Islet of Langerhans (tissue), 1 donor: ENCODE measurements around the gene TVP23A.
A peak's percentile ranks its signal among the peaks of the same experiment; 100 is the strongest.
"Not testable (repeated sequence)": the region's sequence is repeated elsewhere in the genome, so short reads cannot be mapped to it uniquely, and the experiment has no call there.

Experiments used
- FAIRE-seq: peaks from one replicate; lab custom pipeline; 2011; peaks lifted over from hg19 to GRCh38; lab: Jason Lieb, UNC

Gene TVP23A

DNA sequence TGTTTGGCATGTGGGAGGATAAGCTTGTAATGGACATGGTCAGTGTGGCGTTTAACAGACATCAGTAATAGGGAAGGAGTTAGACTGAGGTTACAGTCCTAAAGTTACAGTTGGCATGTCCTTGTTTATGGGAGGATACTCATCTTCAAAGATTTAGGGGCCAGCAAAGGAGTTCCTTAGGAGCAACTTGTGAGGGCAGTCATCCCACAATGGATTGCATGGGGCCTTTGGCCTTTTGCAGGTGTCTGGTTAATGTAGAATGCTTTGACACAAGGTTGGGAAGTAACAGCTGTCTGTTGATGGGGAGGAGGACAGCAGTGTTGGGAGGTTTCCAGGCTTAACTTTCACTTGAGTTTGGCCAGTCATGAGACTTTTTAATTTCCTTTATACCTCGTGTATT, 72.8 kb downstream of the TVP23A start:
- no peak for FAIRE-seq

- no peak for FAIRE-seq
Observed at GRCh38 chr16:10744370-10745030, 74.1 kb downstream of the TVP23A start.

- no peak for FAIRE-seq
Observed at GRCh38 chr16:10743610-10744369, 74.8 kb downstream of the TVP23A start, which contains the start of gene NUBP1. Gene NUBP1 (plus strand): TSS chr16:10743842. CDS start chr16:10743864, 22 bp downstream.

DNA sequence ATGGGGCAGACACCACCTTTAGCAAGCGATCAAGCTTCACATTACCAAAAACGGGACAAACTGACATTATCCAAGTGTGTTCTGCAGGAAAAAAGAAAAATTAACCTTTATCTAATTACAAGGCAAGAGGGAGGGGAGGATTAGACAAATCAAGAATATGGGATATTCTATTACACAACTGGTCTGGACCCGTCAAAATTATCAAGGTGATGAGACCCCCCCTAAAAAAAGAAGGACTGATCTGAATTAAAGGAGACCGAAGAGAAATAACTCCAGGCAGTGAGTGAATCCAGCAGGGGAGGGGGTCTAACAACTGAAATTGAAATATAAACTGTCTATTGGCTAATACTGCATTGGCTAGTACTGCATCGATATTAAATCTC, 75.4 kb downstream of the TVP23A start:
- no peak for FAIRE-seq

DNA sequence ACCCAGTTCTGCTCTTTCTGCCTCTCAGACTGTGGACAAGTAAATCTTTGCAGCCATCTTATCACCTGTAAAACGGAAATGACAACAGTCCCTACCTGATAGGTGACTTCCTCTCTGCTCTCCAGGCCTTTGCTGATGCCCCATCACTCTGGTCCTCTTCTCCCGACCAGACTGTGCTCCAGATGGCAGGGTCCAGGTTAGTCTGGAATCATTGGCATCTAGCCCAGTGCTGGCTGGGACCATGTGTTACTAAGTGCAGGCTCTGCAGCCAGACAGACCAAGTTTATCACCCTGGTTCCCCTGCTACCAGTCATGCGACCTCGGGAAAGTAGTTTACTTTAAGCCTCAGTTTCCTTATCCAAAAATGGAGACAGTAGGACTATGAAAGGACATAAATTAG, 76.8 kb downstream of the TVP23A start:
- no peak for FAIRE-seq

DNA sequence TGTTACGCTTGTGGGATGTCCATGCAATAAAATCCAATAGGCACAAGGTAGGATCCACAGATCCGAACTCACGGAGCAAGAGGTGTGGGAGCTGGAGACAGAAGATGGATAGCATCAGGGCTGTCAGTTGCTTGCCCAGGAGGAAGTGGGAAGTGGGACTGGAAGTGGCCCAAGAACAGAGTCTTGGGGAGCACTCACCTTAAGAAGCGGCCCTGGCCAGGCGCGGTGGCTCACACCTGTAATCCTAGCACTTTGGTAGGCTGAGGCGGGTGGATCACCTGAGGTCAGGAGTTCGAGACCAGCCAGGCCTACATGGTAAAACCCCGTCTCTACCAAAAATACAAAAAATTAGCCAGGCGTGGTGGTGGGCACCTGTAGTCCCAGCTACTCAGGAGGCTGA, 77.3 kb downstream of the TVP23A start:
- FAIRE-seq = not testable (repeated sequence)

GRCh38 chr16:10740845-10741208, 77.8 kb downstream of the TVP23A start:
- no peak for FAIRE-seq

GRCh38 chr16:10740000-10740844, 78.4 kb downstream of the TVP23A start:
- no peak for FAIRE-seq

- FAIRE-seq = no peak
Observed at GRCh38 chr16:10738231-10739077, 80.1 kb downstream of the TVP23A start.

DNA sequence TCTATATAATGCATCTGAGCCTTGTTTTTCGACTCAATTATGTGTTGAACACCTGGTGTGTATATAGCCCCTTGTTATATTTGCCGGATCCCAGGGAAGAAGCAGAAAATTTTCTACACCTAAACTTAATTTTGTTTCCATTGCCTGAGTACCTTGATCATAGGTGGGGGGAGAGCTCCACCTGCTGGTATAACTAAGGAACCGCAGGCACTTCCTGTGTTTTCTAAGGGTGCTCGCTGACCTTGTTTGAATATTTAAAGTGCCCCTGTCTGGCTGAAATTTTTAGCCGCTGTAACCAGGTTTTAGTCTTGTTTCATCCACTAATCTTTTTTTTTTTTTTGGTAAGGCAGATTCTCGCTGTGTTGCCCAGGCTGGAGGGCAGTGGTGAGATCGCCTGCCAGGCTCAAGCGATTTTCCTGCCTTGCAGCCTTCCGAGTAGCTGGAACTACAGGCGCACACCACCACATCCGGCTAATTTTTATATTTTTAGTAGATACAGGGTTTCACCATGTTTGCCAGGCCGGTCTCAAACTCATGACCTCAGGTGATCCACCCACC, 81.4 kb downstream of the TVP23A start:
- peak; percentile 90 for FAIRE-seq

GRCh38 chr16:10731790-10732189, 86.8 kb downstream of the TVP23A start:
- no peak for FAIRE-seq

DNA sequence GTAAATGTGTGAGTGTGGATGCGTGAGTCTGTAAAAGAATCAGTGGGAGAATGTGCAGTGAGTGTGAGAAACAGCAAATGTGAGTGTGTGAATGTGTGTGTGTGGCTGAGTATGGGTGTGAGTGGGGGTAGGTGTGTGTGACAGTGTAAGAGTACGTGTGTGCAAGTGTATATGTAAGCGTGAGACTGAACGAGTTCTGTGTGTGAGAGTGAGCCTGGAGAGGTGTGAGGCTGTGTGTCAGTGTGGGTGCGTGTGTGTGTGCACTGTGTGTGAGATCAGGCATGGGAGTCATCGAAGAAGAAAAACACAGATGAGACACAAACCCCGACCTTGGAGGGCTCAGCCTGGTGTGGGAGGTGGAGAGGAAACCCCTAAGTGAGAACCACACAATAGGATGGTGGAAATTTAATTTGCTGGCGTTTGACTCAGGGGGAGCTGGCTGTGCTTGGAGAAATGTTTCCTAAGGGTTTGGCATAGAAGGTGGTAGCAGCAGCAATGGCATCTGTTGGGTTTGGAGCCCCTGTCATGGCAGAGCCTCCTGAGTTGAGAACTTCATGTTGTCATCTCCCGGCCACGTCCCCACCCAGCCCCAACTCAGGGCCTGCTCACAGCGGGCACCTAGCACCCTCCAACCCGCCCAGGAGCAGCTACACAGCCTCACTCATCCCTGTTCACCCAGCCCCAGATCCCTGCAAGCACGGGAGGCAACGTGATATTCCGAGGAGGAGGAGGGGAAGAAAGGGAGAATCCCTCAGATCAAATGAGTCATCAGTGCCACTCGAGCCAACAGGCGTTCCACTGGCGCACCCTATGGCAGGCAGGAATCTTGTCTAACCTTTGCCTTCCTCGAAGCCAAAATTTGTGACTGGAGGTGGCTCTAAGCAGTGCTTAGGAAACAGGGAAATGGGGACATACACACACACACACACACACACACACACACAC, 89.2 kb downstream of the TVP23A start:
- FAIRE-seq = no peak

DNA sequence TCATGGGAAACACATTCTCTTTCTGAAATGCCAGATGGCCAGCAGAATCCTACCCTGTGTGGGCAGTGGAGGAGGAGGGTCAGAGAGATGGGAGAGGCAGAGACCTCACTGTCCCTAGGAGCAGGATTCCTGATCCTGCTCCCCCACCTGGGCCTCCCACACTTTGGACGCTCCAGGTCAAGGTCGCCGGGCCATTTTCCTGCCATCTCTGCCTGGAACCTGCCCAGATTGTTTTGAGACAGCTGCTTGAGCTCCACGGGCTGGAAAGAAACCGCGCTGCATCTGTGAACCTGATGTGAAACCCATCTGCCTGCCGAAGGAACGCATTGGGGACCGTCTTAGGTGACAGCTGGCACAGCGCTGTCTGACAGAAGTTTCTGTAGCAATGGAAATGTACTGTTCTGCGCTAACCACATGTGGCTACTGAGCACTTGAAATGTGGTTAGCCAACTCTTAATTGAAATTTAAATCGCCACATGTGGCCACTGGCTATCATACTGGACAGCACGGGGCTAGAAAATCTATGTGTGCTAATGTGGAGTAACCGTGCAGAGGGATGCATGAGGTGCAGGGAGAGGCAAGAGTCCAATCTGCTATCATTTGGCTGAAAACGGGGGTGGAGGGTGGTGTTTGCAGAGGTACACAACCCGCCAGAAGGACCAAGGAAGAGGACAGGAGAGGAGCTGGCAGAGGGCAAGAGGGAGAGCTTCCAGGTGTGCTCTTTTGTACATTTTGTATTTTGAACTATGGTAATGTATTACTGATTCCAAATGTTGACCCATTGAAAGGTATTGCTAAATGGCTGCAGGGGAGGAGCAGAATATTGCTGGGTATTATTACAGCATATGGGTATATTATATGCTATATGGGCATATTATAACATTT, 90.3 kb downstream of the TVP23A start:
- no peak for FAIRE-seq
